B cell (primary cell): ENCODE data around the gene SPOCD1. TPM values are rescaled to one million over a fixed set of nuclear protein-coding genes. Genes with fewer than 3 reads are reported as not detected.

Source experiments
- ATAC-seq: fragments of 200-7000 bp; cut with Tn5 transposase; one replicate; pipeline ENCODE4 v1.10.0; 2021; ENCODE audit warnings: low read depth, mild to moderate bottlenecking, moderate number of reproducible peaks, moderate library complexity
- CTCF ChIA-PET: fragments of 350-600 bp; sonication (Branson Sonifier 250); formaldehyde crosslinking; loops from one replicate; lab custom pipeline; 2021; ENCODE audit warnings: antibody characterized with exemption, inconsistent platforms; lab: Charles Lee
- POLR2A ChIA-PET: fragments of 350-600 bp; sonication (Branson Sonifier 250); formaldehyde crosslinking; loops from one replicate; lab custom pipeline; 2021; ENCODE audit warnings: antibody characterized with exemption; lab: Charles Lee
- DNase-seq: peaks from one replicate; pipeline ENCODE4 v3.0.0; 2013
- H2AFZ ChIP-seq: 2 replicates; pipeline ENCODE4 v1.6.1; 2012; ENCODE audit warnings: mild to moderate bottlenecking, low read depth, low read length; ENCODE audit not compliant: insufficient read depth, poor library complexity, severe bottlenecking
- H3K27ac ChIP-seq, 2 donors: 1 replicate in 1 of 2; 2 replicates in 1 of 2; pipeline ENCODE4 v1.5.1; 2012 to 2013; ENCODE audit warnings: low read length in 2 of 2, mild to moderate bottlenecking in 2 of 2, moderate library complexity in 1 of 2
- H3K27me3 ChIP-seq, 4 experiments: fragments of 200-600 bp in 1 of 4; sonication (generic) in 1 of 4; replicated peaks in 1 of 4; 1 replicate in 2 of 4; 2 replicates in 2 of 4; pipeline versions ENCODE4 v1.6.1 to v1.7.0; 2013 to 2016; ENCODE audit warnings: low read length in 3 of 4, mild to moderate bottlenecking in 2 of 4, mixed read lengths in 1 of 4, moderate library complexity in 1 of 4; ENCODE audit not compliant: insufficient read depth in 4 of 4, control insufficient read depth in 3 of 4; ENCODE audit errors: control extremely low read depth in 1 of 4
- H3K36me3 ChIP-seq, 2 experiments: replicated peaks in 1 of 2; 1 replicate in 1 of 2; 2 replicates in 1 of 2; pipeline versions ENCODE4 v1.6.1 to v1.7.1; 2013; ENCODE audit warnings: low read length in 1 of 2; ENCODE audit not compliant: insufficient read depth in 2 of 2, control insufficient read depth in 1 of 2; ENCODE audit errors: control extremely low read depth in 1 of 2, extremely low read depth in 1 of 2
- H3K4me1 ChIP-seq, 2 donors: fragments of 200-600 bp in 1 of 2; sonication (generic) in 1 of 2; 1 replicate in 1 of 2; 2 replicates in 1 of 2; pipeline versions ENCODE4 v1.5.1 to v1.6.1; 2013 to 2017; ENCODE audit warnings: low read length in 2 of 2; ENCODE audit not compliant: control insufficient read depth in 2 of 2, insufficient read depth in 2 of 2
- H3K4me2 ChIP-seq: replicated peaks from 2 replicates; pipeline ENCODE3; 2012; ENCODE audit warnings: mild to moderate bottlenecking, low read depth, low read length; ENCODE audit not compliant: poor library complexity, severe bottlenecking
- H3K4me3 ChIP-seq, 5 experiments: fragments of 200-600 bp in 1 of 5; sonication (generic) in 1 of 5; 1 replicate in 3 of 5; 2 replicates in 2 of 5; pipeline versions ENCODE4 v1.5.1 to v1.7.0; 2011 to 2016; ENCODE audit warnings: low read length in 4 of 5, mild to moderate bottlenecking in 4 of 5, low read depth in 2 of 5, control low read depth in 1 of 5, moderate library complexity in 1 of 5; ENCODE audit not compliant: insufficient read depth in 1 of 5; ENCODE audit errors: control extremely low read depth in 1 of 5, extremely low read depth in 1 of 5
- H3K79me2 ChIP-seq: fragments of 200-600 bp; sonication (generic); one replicate; pipeline ENCODE4 v1.6.0; 2016; ENCODE audit warnings: low read length; ENCODE audit not compliant: control insufficient read depth, insufficient read depth
- H3K9ac ChIP-seq: fragments of 200-600 bp; sonication (generic); 2 replicates; pipeline ENCODE4 v1.6.1; 2017; ENCODE audit warnings: mild to moderate bottlenecking, low read length, moderate library complexity
- H3K9me3 ChIP-seq, 3 donors: one replicate each; pipeline versions ENCODE4 v1.6.1 to v1.7.1; 2013; ENCODE audit warnings: low read length in 2 of 3; ENCODE audit not compliant: control insufficient read depth in 2 of 3, insufficient read depth in 1 of 3; ENCODE audit errors: control extremely low read depth in 1 of 3
- H4K20me1 ChIP-seq: 2 replicates; pipeline ENCODE4 v1.6.0; 2012; ENCODE audit warnings: mild to moderate bottlenecking, low read length; ENCODE audit not compliant: insufficient read depth, control insufficient read depth, poor library complexity, severe bottlenecking
- H3K27ac Mint-ChIP-seq: one replicate; pipeline ENCODE4 v1.8.0; 2021; ENCODE audit warnings: mixed read lengths
- H3K27me3 Mint-ChIP-seq: one replicate; pipeline ENCODE4 v1.8.0; 2021; ENCODE audit warnings: mixed read lengths
- H3K4me1 Mint-ChIP-seq: one replicate; pipeline ENCODE4 v1.8.0; 2021; ENCODE audit warnings: mixed read lengths
- H3K4me3 Mint-ChIP-seq: one replicate; pipeline ENCODE4 v1.8.0; 2021; ENCODE audit warnings: mixed read lengths
- H3K9me3 Mint-ChIP-seq: one replicate; pipeline ENCODE4 v1.8.0; 2022; ENCODE audit warnings: mixed read lengths; ENCODE audit not compliant: insufficient read depth
- CTCF ChIP-seq: fragments of 200-600 bp; IDR thresholded peaks from one replicate; pipeline ENCODE4 v1.8.0; 2022; ENCODE audit warnings: antibody characterized with exemption, mild to moderate bottlenecking
- EZH2 ChIP-seq: IDR thresholded peaks from 2 replicates; pipeline ENCODE4 v1.6.1; 2012; ENCODE audit warnings: borderline replicate concordance, low read depth, mild to moderate bottlenecking, moderate library complexity, low read length; ENCODE audit not compliant: insufficient read depth, poor library complexity, severe bottlenecking
- WGBS: methylation state at CpG from one replicate; pipeline ENCODE4 v1.1.5; 2013; ENCODE audit warnings: missing lambda C conversion rate; ENCODE audit not compliant: insufficient coverage; 5-methylcytosine and 5-hydroxymethylcytosine counted together
- intact Hi-C: fragments of 100-400 bp; cut with micrococcal nuclease; formaldehyde crosslinking; loops from one replicate; pipeline ENCODE4 v1.10.0; 2022
- polyA plus RNA-seq: library from polyadenylated mRNA; depleted of rRNA; stranded (reverse); fragments of >200 nt; gene quantifications from 2 replicates; pipeline ENCODE4 v1.2.3, GENCODE V29; 2012
- total RNA-seq, 2 donors: library from RNA; stranded (reverse); fragments of 120-200 nt in 1 of 2; gene quantifications; 1 replicate in 1 of 2; 2 replicates in 1 of 2; pipeline versions ENCODE4 v1.2.3 to v1.2.4, GENCODE V29; 2013 to 2022

SPOCD1 gene
- total and polyA plus RNA-seq, 2 donors (not counting 1 experiment from before 2014, with no cell fraction given) = not detected

GRCh38 chr1:31769720-31770390, 46.0 kb downstream of the SPOCD1 start:
- POLR2A ChIA-PET = no interaction called here
- peak overlapping the region; percentile 5 for H3K27ac Mint-ChIP-seq
- intact Hi-C loops = loop anchor here (5.0 kb wide), 1 partner anchor 123 kb away; no protein-coding TSS in a partner anchor

More at GRCh38 chr1:31769720-31770390, 46.0 kb downstream of the SPOCD1 start:
- no peak overlapping the region for H3K9ac ChIP-seq
- H3K4me1 ChIP-seq = peaks cover 42% of the 10 kb centered on the region in 2 donors
- CTCF ChIA-PET = interaction anchor here (1.1 to 1.4 kb wide), 4 partner anchors 12 to 194 kb away, joined by 4 to 11 read pairs (median 4); no protein-coding TSS in a partner anchor
- H3K9me3 Mint-ChIP-seq = no peaks in the 10 kb centered on the region
- H3K27me3 Mint-ChIP-seq = peaks cover 29% of the 10 kb centered on the region
- no peak for TF ChIP-seq CTCF
- TF ChIP-seq EZH2 = no peak
- no peak overlapping the region for H2AFZ ChIP-seq
- no peak overlapping the region for H3K4me3 Mint-ChIP-seq
- DNase-seq (no peak), ATAC-seq (no peak)
- 93% methylated on average over 9 of the region's 12 CpGs for WGBS
- no peak overlapping the region for H3K4me2 ChIP-seq
- H3K36me3 ChIP-seq = no peaks in the 10 kb centered on the region
- H3K4me3 ChIP-seq = no peak overlapping the region
- peaks cover 0 to 38% (median 24%) of the 10 kb centered on the region in 4 experiments for H3K27me3 ChIP-seq
- H3K79me2 ChIP-seq = no peaks in the 10 kb centered on the region
- peaks cover 0 to 6% (median 0%) of the 10 kb centered on the region in 3 donors for H3K9me3 ChIP-seq
- no peaks in the 10 kb centered on the region for H4K20me1 ChIP-seq
- peaks cover 43% of the 10 kb centered on the region for H3K4me1 Mint-ChIP-seq
- H3K27ac ChIP-seq = no peak overlapping the region
